A673 (cell line): ENCODE results near the gene UMAD1.

Experiments used
- CTCF ChIP-seq: fragments of 300-800, 200-600 bp; sonication (generic); conservative IDR thresholded peaks from 2 replicates; pipeline ENCODE4 v1.5.1; 2017; ENCODE audit warnings: low read depth, mild to moderate bottlenecking, antibody characterized with exemption, low read length, moderate library complexity, mixed read lengths
- EZH2 ChIP-seq: fragments of 200-600 bp; sonication (generic); IDR thresholded peaks from 2 replicates; pipeline ENCODE4 v1.6.1; 2017; ENCODE audit warnings: borderline replicate concordance, low read depth, mild to moderate bottlenecking, mixed read lengths, antibody characterized with exemption, low read length; ENCODE audit not compliant: poor library complexity, severe bottlenecking

GRCh38 chr7:7883394-7883793, 242.8 kb downstream of the UMAD1 start:
- TF ChIP-seq CTCF (no peak), EZH2 (no peak)
